GM18517 (cell line): ENCODE data around the gene UBIAD1.

ENCODE experiments used
- ATAC-seq: cut with Tn5 transposase; IDR thresholded peaks from one replicate; pipeline ENCODE4 v1.9.1; 2021; ENCODE audit warnings: mild to moderate bottlenecking, moderate library complexity; ENCODE audit not compliant: unreplicated experiment

UBIAD1 gene

DNA sequence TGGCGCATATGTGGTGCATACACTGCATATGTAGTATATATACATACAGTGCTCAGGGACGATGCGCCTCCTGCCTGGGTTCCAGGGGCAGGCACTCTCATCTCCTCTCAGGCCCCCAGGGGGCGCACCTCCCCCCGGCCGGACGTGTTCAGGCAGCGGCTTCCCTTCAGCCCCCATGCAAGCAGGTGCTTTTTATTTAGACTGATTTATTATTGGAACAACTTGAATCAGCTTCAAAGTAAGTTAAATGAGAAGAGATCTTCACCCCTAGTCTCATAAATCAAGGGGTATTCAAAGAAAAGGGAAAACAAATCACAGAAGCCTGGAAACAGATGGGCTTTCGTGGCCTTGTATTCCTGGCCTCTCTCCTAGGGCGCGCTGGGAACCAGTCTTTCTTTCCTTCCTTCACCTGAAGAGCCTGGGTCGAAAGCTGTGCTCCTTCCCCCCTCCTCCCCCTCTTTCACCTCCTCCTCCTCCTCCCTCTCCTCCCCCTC lies 64.6 kb downstream of the UBIAD1 start:
- no peak for ATAC-seq
